Neural cell (in vitro differentiated cells): ENCODE data around the gene CRK. TPM values are rescaled to one million over a fixed set of nuclear protein-coding genes. Genes with fewer than 3 reads are reported as not detected.

Experiments used
- H2AFZ ChIP-seq: fragments of 200-600, 300-800 bp; sonication (generic), shearing (Covaris generic); 2 replicates; pipeline ENCODE4 v1.6.0; 2014; ENCODE audit warnings: low read depth, mild to moderate bottlenecking, antibody characterized with exemption, low read length, moderate library complexity
- H3F3A ChIP-seq: fragments of 200-600 bp; shearing (Covaris generic); 2 replicates; pipeline ENCODE4 v1.6.1; 2016; ENCODE audit warnings: mild to moderate bottlenecking, moderate library complexity, mixed read lengths, antibody characterized with exemption, low read length; ENCODE audit not compliant: insufficient read depth, poor library complexity, severe bottlenecking
- H3K27ac ChIP-seq: fragments of 200-600, 300-800 bp; sonication (generic), shearing (Covaris generic); 2 replicates; pipeline ENCODE4 v1.5.1; 2014; ENCODE audit warnings: mild to moderate bottlenecking, low read length, moderate library complexity
- H3K27me3 ChIP-seq: fragments of 300-800, 200-600 bp; sonication (generic), shearing (Covaris generic); 2 replicates; pipeline ENCODE4 v1.6.0; 2014; ENCODE audit warnings: mild to moderate bottlenecking, low read depth, low read length, moderate library complexity; ENCODE audit not compliant: insufficient read depth
- H3K36me3 ChIP-seq: fragments of 300-800, 200-600 bp; sonication (generic), shearing (Covaris generic); 2 replicates; pipeline ENCODE4 v1.5.1; 2014; ENCODE audit warnings: mild to moderate bottlenecking, antibody characterized with exemption, low read length, moderate library complexity; ENCODE audit not compliant: insufficient read depth
- H3K4me2 ChIP-seq: fragments of 300-800, 200-600 bp; sonication (generic), shearing (Covaris generic); 2 replicates; pipeline ENCODE4 v1.6.0; 2014; ENCODE audit warnings: mild to moderate bottlenecking, low read length
- H3K4me3 ChIP-seq: fragments of 300-800, 200-600 bp; sonication (generic), shearing (Covaris generic); 2 replicates; pipeline ENCODE4 v1.5.1; 2014; ENCODE audit warnings: mild to moderate bottlenecking, low read length, moderate library complexity
- H3K79me2 ChIP-seq: fragments of 200-600 bp; shearing (Covaris generic); replicated peaks from 2 replicates; pipeline ENCODE4 v1.6.0; 2014; ENCODE audit warnings: mild to moderate bottlenecking, low read length, moderate library complexity; ENCODE audit not compliant: insufficient read depth
- H3K9ac ChIP-seq: fragments of 300-800, 200-600 bp; sonication (generic), shearing (Covaris generic); 2 replicates; pipeline ENCODE4 v1.6.1; 2016; ENCODE audit warnings: mild to moderate bottlenecking, low read length, mixed read lengths
- H3K9me2 ChIP-seq: fragments of 200-600 bp; shearing (Covaris generic); 2 replicates; pipeline ENCODE4 v1.6.1; 2016; ENCODE audit warnings: mild to moderate bottlenecking, low read length, mixed read lengths; ENCODE audit not compliant: insufficient read depth
- H3K9me3 ChIP-seq: fragments of 200-600, 300-800 bp; sonication (generic), shearing (Covaris generic); 2 replicates; pipeline ENCODE4 v1.6.1; 2016; ENCODE audit warnings: mild to moderate bottlenecking, mixed run types, low read length, moderate library complexity, mixed read lengths
- H4K20me1 ChIP-seq: fragments of 200-600 bp; shearing (Covaris generic); 2 replicates; pipeline ENCODE4 v1.6.1; 2016; ENCODE audit warnings: mild to moderate bottlenecking, mixed run types; ENCODE audit not compliant: insufficient read depth
- CTCF ChIP-seq: fragments of 450-650 bp; IDR thresholded peaks from 2 replicates; pipeline ENCODE4 v1.5.1; 2014; ENCODE audit warnings: antibody characterized with exemption, mild to moderate bottlenecking, moderate library complexity; ENCODE audit not compliant: poor library complexity, severe bottlenecking
- EP300 ChIP-seq: fragments of 450-650 bp; conservative IDR thresholded peaks from 2 replicates; pipeline ENCODE4 v1.6.1; 2014; ENCODE audit warnings: antibody characterized with exemption, mild to moderate bottlenecking, moderate library complexity; ENCODE audit not compliant: poor library complexity, severe bottlenecking
- EZH2 ChIP-seq: fragments of 200-600, 300-800 bp; shearing (Covaris generic), sonication (generic); IDR thresholded peaks from 2 replicates; pipeline ENCODE4 v1.6.1; 2014; ENCODE audit warnings: antibody characterized with exemption, low read length, borderline replicate concordance, mild to moderate bottlenecking; ENCODE audit not compliant: insufficient read depth, poor library complexity, severe bottlenecking
- MXI1 ChIP-seq: fragments of 450-650 bp; conservative IDR thresholded peaks from 2 replicates; pipeline ENCODE4 v1.6.1; 2014; ENCODE audit warnings: antibody characterized with exemption, mild to moderate bottlenecking; ENCODE audit not compliant: poor library complexity, severe bottlenecking
- POLR2AphosphoS5 ChIP-seq: IDR thresholded peaks from 2 replicates; pipeline ENCODE4 v1.6.1; 2012
- RAD21 ChIP-seq: fragments of 450-650 bp; conservative IDR thresholded peaks from 2 replicates; pipeline ENCODE4 v1.6.1; 2014; ENCODE audit warnings: antibody characterized with exemption, mild to moderate bottlenecking, moderate library complexity
- REST ChIP-seq: IDR thresholded peaks from 2 replicates; pipeline ENCODE4 v1.6.1; 2012; ENCODE audit warnings: borderline replicate concordance
- SMC3 ChIP-seq: fragments of 450-650 bp; conservative IDR thresholded peaks from 2 replicates; pipeline ENCODE4 v1.6.1; 2014; ENCODE audit warnings: antibody characterized with exemption, mild to moderate bottlenecking, moderate library complexity; ENCODE audit not compliant: poor library complexity
- TAF1 ChIP-seq: IDR thresholded peaks from 2 replicates; pipeline ENCODE4 v1.6.1; 2012; ENCODE audit warnings: low read depth
- polyA plus RNA-seq: library from polyadenylated mRNA; depleted of rRNA; stranded (reverse); fragments of >200 nt; gene quantifications from 2 replicates; pipeline ENCODE4 v1.2.3, GENCODE V29; 2014

Gene CRK
- polyA plus RNA-seq, 1 donor from 2014 or later, result 111 TPM

- no peaks in the 10 kb centered on the region for H3K9me3 ChIP-seq
- H3K4me3 ChIP-seq, result no peak overlapping the region
- no peak for TF ChIP-seq REST
- H3K9me2 ChIP-seq, result no peaks in the 10 kb centered on the region
- no peaks in the 10 kb centered on the region for H3K27me3 ChIP-seq
- H3K27ac ChIP-seq, result no peak overlapping the region
- no peaks in the 10 kb centered on the region for H3K36me3 ChIP-seq
- H4K20me1 ChIP-seq, result no peaks in the 10 kb centered on the region
- H3K79me2 ChIP-seq, result no peaks in the 10 kb centered on the region
- no peaks in the 10 kb centered on the region for H3F3A ChIP-seq
- no peak overlapping the region for H3K9ac ChIP-seq
- no peak overlapping the region for H3K4me2 ChIP-seq
- H2AFZ ChIP-seq, result no peak overlapping the region
Measured at GRCh38 chr17:1462164-1463112, 6.4 kb upstream of the CRK start.

- no peaks in the 10 kb centered on the region for H3K9me3 ChIP-seq
- no peak for TF ChIP-seq RAD21
- no peak for TF ChIP-seq CTCF
- TF ChIP-seq EZH2, result no peak
- TF ChIP-seq MXI1, result no peak
- TF ChIP-seq REST, result no peak
- no peak for TF ChIP-seq EP300
- TF ChIP-seq SMC3, result no peak
- no peak for TF ChIP-seq POLR2AphosphoS5
- no peak for TF ChIP-seq TAF1
- H4K20me1 ChIP-seq, result no peaks in the 10 kb centered on the region
- H3K27ac ChIP-seq, result no peak overlapping the region
- H2AFZ ChIP-seq, result no peak overlapping the region
- H3K79me2 ChIP-seq, result no peaks in the 10 kb centered on the region
- no peak overlapping the region for H3K4me2 ChIP-seq
- H3K4me3 ChIP-seq, result no peak overlapping the region
- no peaks in the 10 kb centered on the region for H3K36me3 ChIP-seq
- no peak overlapping the region for H3K9ac ChIP-seq
- H3K27me3 ChIP-seq, result no peaks in the 10 kb centered on the region
- H3K9me2 ChIP-seq, result no peaks in the 10 kb centered on the region
- H3F3A ChIP-seq, result no peaks in the 10 kb centered on the region
Measured at GRCh38 chr17:1461198-1461944, 5.3 kb upstream of the CRK start.
